ENCODE data around the gene PEX13.

PEX13 gene

GRCh38 chr2:61045999-61046398, 28.5 kb downstream of the PEX13 start:
- Histone ChIP-seq H3K27me3 (ENCODE audit: insufficient read depth, low read length, poor library complexity, severe bottlenecking) (no peaks in the 10 kb centered on the region), H3K79me2 (ENCODE audit: insufficient read depth, low read length) (peaks cover 5% of the 10 kb centered on the region; the same call in 1 of the 2 replicates), H3K4me1 (ENCODE audit: insufficient read depth, low read length, poor library complexity, severe bottlenecking) (no peaks in the 10 kb centered on the region), H3K36me3 (ENCODE audit: insufficient read depth, low read length) (peaks cover 32% of the 10 kb centered on the region), H3K9ac (ENCODE audit: low read depth, low read length, poor library complexity, severe bottlenecking) (no peak overlapping the region), H2AFZ (ENCODE audit: low read length) (no peak overlapping the region), H3F3A (ENCODE audit: low read depth) (no peaks in the 10 kb centered on the region), H3K4me2 (ENCODE audit: low read depth, low read length, poor library complexity, severe bottlenecking) (no peak overlapping the region), H3K9me3 (ENCODE audit: insufficient read depth, low read depth, low read length) (no peaks in the 10 kb centered on the region), H3K4me3 (ENCODE audit: low read length, poor library complexity, severe bottlenecking) (no peak overlapping the region), H4K20me1 (ENCODE audit: insufficient read depth, low read length, poor library complexity, severe bottlenecking) (no peaks in the 10 kb centered on the region), H3K9me2 (replicated peaks; ENCODE audit: low read depth, low read length) (no peaks in the 10 kb centered on the region)
- TF ChIP-seq EZH2phosphoT487 (IDR thresholded peaks at IDR 0.05; ENCODE audit: borderline replicate concordance): no peak
- TF ChIP-seq, protein P1, sequence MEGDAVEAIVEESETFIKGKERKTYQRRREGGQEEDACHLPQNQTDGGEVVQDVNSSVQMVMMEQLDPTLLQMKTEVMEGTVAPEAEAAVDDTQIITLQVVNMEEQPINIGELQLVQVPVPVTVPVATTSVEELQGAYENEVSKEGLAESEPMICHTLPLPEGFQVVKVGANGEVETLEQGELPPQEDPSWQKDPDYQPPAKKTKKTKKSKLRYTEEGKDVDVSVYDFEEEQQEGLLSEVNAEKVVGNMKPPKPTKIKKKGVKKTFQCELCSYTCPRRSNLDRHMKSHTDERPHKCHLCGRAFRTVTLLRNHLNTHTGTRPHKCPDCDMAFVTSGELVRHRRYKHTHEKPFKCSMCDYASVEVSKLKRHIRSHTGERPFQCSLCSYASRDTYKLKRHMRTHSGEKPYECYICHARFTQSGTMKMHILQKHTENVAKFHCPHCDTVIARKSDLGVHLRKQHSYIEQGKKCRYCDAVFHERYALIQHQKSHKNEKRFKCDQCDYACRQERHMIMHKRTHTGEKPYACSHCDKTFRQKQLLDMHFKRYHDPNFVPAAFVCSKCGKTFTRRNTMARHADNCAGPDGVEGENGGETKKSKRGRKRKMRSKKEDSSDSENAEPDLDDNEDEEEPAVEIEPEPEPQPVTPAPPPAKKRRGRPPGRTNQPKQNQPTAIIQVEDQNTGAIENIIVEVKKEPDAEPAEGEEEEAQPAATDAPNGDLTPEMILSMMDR (conservative IDR thresholded peaks at IDR 0.05; ENCODE audit: low read length): no peak

DNA sequence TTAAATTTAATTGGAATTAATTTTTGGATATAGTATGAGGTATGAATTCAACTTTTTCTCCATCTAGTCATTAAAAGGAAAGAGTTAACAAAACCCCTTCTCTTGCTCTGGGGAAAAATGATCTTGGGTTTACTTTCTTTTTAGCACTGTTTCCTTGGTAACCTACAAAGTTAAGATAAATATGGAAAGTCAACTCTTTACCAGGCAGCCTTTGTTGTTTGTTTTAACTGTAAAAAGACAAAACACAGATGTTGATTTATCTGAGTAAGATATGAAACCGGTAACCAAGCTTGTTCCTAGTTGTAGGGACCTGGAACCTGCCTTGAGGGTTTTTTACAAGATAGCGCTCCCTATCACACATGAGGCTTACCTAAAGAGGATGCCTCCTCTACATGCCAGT, 38.0 kb downstream of the PEX13 start:
- no peak overlapping the region for H2AFZ ChIP-seq (ENCODE audit: low read length)
- H3K9me2 ChIP-seq (replicated peaks; ENCODE audit: low read depth, low read length): no peaks in the 10 kb centered on the region
- TF ChIP-seq EZH2phosphoT487 (IDR thresholded peaks at IDR 0.05; ENCODE audit: borderline replicate concordance): no peak
- TF ChIP-seq, protein P1 (conservative IDR thresholded peaks at IDR 0.05; ENCODE audit: low read length): no peak
- H3K9me3 ChIP-seq (ENCODE audit: insufficient read depth, low read depth, low read length): no peaks in the 10 kb centered on the region
- no peak overlapping the region for H3K9ac ChIP-seq (ENCODE audit: low read depth, low read length, poor library complexity, severe bottlenecking)
- H3K4me3 ChIP-seq (ENCODE audit: low read length, poor library complexity, severe bottlenecking): no peak overlapping the region
- no peak overlapping the region for H3K4me2 ChIP-seq (ENCODE audit: low read depth, low read length, poor library complexity, severe bottlenecking)
- no peaks in the 10 kb centered on the region for H3K4me1 ChIP-seq (ENCODE audit: insufficient read depth, low read length, poor library complexity, severe bottlenecking)
- no peaks in the 10 kb centered on the region for H3K27me3 ChIP-seq (ENCODE audit: insufficient read depth, low read length, poor library complexity, severe bottlenecking)
- peaks cover 4% of the 10 kb centered on the region; the same call in 1 of the 2 replicates for H3K36me3 ChIP-seq (ENCODE audit: insufficient read depth, low read length)
- H4K20me1 ChIP-seq (ENCODE audit: insufficient read depth, low read length, poor library complexity, severe bottlenecking): no peaks in the 10 kb centered on the region
- no peaks in the 10 kb centered on the region for H3K79me2 ChIP-seq (ENCODE audit: insufficient read depth, low read length)
- no peaks in the 10 kb centered on the region for H3F3A ChIP-seq (ENCODE audit: low read depth)

GRCh38 chr2:61057562-61057961, 40.0 kb downstream of the PEX13 start:
- TF ChIP-seq, protein P1 (conservative IDR thresholded peaks at IDR 0.05; ENCODE audit: low read length): no peak
- TF ChIP-seq EZH2phosphoT487 (IDR thresholded peaks at IDR 0.05; ENCODE audit: borderline replicate concordance): no peak
- Histone ChIP-seq H3F3A (ENCODE audit: low read depth) (no peaks in the 10 kb centered on the region), H3K36me3 (ENCODE audit: insufficient read depth, low read length) (no peaks in the 10 kb centered on the region), H2AFZ (ENCODE audit: low read length) (no peak overlapping the region), H3K79me2 (ENCODE audit: insufficient read depth, low read length) (no peaks in the 10 kb centered on the region), H3K9ac (ENCODE audit: low read depth, low read length, poor library complexity, severe bottlenecking) (no peak overlapping the region), H3K4me3 (ENCODE audit: low read length, poor library complexity, severe bottlenecking) (no peak overlapping the region), H3K27me3 (ENCODE audit: insufficient read depth, low read length, poor library complexity, severe bottlenecking) (no peaks in the 10 kb centered on the region), H4K20me1 (ENCODE audit: insufficient read depth, low read length, poor library complexity, severe bottlenecking) (no peaks in the 10 kb centered on the region), H3K4me2 (ENCODE audit: low read depth, low read length, poor library complexity, severe bottlenecking) (no peak overlapping the region), H3K4me1 (ENCODE audit: insufficient read depth, low read length, poor library complexity, severe bottlenecking) (no peaks in the 10 kb centered on the region), H3K9me2 (replicated peaks; ENCODE audit: low read depth, low read length) (no peaks in the 10 kb centered on the region), H3K9me3 (ENCODE audit: insufficient read depth, low read depth, low read length) (no peaks in the 10 kb centered on the region)
